HepG2 (cell line): ENCODE results near the gene HEXD. TPM values are rescaled to one million over a fixed set of nuclear protein-coding genes. Genes with fewer than 3 reads are reported as not detected.
A peak's percentile ranks its signal among the peaks of the same experiment; 100 is the strongest.

Experiments used
- ARID4A ChIP-seq: sonication (generic); formaldehyde crosslinking; IDR thresholded peaks from 2 replicates; pipeline ENCODE4 v1.5.0; 2020; ENCODE audit warnings: mild to moderate bottlenecking, missing genetic modification reagents, borderline replicate concordance
- CBFB ChIP-seq: sonication (generic); formaldehyde crosslinking; IDR thresholded peaks from 2 replicates; pipeline ENCODE4 v1.4.0; 2020; ENCODE audit warnings: missing genetic modification reagents
- CENPT ChIP-seq: sonication (generic); formaldehyde crosslinking; IDR thresholded peaks from 2 replicates; pipeline ENCODE4 v1.8.0; 2022; ENCODE audit warnings: low read depth, mild to moderate bottlenecking, moderate library complexity, missing genetic modification reagents
- CHD4 ChIP-seq: fragments of 200-600 bp; sonication (generic); IDR thresholded peaks from 2 replicates; pipeline ENCODE4 v1.7.0; 2017; ENCODE audit warnings: mild to moderate bottlenecking, low read length, borderline replicate concordance
- DMAP1 ChIP-seq: IDR thresholded peaks from 2 replicates; pipeline ENCODE4 v1.6.1; 2016
- NRL ChIP-seq: sonication (generic); formaldehyde crosslinking; IDR thresholded peaks from 2 replicates; pipeline ENCODE4 v1.5.0; 2020; ENCODE audit warnings: missing genetic modification reagents, mild to moderate bottlenecking, moderate library complexity, borderline replicate concordance
- PTBP1 ChIP-seq: fragments of 200-400 bp; formaldehyde crosslinking; IDR thresholded peaks from 2 replicates; pipeline ENCODE4 v1.6.1; 2018; ENCODE audit warnings: low read length, low read depth; ENCODE audit not compliant: poor library complexity, severe bottlenecking
- RAD21 ChIP-seq: fragments of 450-650 bp; formaldehyde crosslinking; IDR thresholded peaks from 2 replicates; pipeline ENCODE4 v1.5.0; 2020; ENCODE audit warnings: mild to moderate bottlenecking
- SIN3A ChIP-seq: IDR thresholded peaks from 2 replicates; pipeline ENCODE4 v1.6.1; 2011; ENCODE audit warnings: low read depth, mild to moderate bottlenecking, control low read depth, low read length, borderline replicate concordance
- SMAD1 ChIP-seq: sonication (generic); formaldehyde crosslinking; IDR thresholded peaks from 2 replicates; pipeline ENCODE4 v1.4.0; 2020; ENCODE audit warnings: missing genetic modification reagents, low read depth, mild to moderate bottlenecking, borderline replicate concordance
- SRSF1 ChIP-seq: fragments of 200-400 bp; formaldehyde crosslinking; optimal IDR thresholded peaks from 2 replicates; pipeline ENCODE3; 2017; ENCODE audit warnings: mild to moderate bottlenecking, low read depth, low read length, moderate library complexity
- TBX2 ChIP-seq: sonication (generic); formaldehyde crosslinking; IDR thresholded peaks from 2 replicates; pipeline ENCODE4 v1.5.0; 2020; ENCODE audit warnings: missing genetic modification reagents, mild to moderate bottlenecking, borderline replicate concordance
- U2AF2 ChIP-seq: fragments of 200-400 bp; formaldehyde crosslinking; IDR thresholded peaks from 2 replicates; pipeline ENCODE4 v1.6.1; 2017; ENCODE audit warnings: low read depth, mild to moderate bottlenecking, low read length
- ZBTB21 ChIP-seq: sonication (generic); formaldehyde crosslinking; IDR thresholded peaks from 2 replicates; pipeline ENCODE4 v1.4.0; 2020; ENCODE audit warnings: missing genetic modification reagents
- ZBTB43 ChIP-seq: sonication (generic); formaldehyde crosslinking; conservative IDR thresholded peaks from 2 replicates; pipeline ENCODE4 v1.4.0; 2020; ENCODE audit warnings: missing genetic modification reagents
- ZNF121 ChIP-seq: sonication (generic); formaldehyde crosslinking; IDR thresholded peaks from 2 replicates; pipeline ENCODE4 v1.5.0; 2020; ENCODE audit warnings: mild to moderate bottlenecking, missing genetic modification reagents
- ZNF180 ChIP-seq: sonication (generic); formaldehyde crosslinking; IDR thresholded peaks from 2 replicates; pipeline ENCODE4 v1.4.0; 2020; ENCODE audit warnings: low read depth, missing genetic modification reagents, borderline replicate concordance
- ZNF235 ChIP-seq: sonication (generic); formaldehyde crosslinking; IDR thresholded peaks from 2 replicates; pipeline ENCODE4 v1.8.1; 2023; ENCODE audit warnings: mild to moderate bottlenecking, missing genetic modification reagents, borderline replicate concordance
- ZNF431 ChIP-seq: sonication (generic); formaldehyde crosslinking; IDR thresholded peaks from 2 replicates; pipeline ENCODE4 v1.9.0; 2022; ENCODE audit warnings: missing genetic modification reagents, low read depth, mild to moderate bottlenecking, borderline replicate concordance
- ZNF709 ChIP-seq: sonication (generic); formaldehyde crosslinking; IDR thresholded peaks from 2 replicates; pipeline ENCODE4 v1.5.0; 2020; ENCODE audit warnings: mild to moderate bottlenecking, missing genetic modification reagents
- ZNF724P ChIP-seq: sonication (generic); formaldehyde crosslinking; IDR thresholded peaks from 2 replicates; pipeline ENCODE4 v1.8.0; 2022; ENCODE audit warnings: missing genetic modification reagents, borderline replicate concordance
- ZNF772 ChIP-seq: sonication (generic); formaldehyde crosslinking; IDR thresholded peaks from 2 replicates; pipeline ENCODE4 v1.5.0; 2020; ENCODE audit warnings: mild to moderate bottlenecking, missing genetic modification reagents
- ZNF777 ChIP-seq: sonication (generic); formaldehyde crosslinking; IDR thresholded peaks from 2 replicates; pipeline ENCODE4 v1.4.0; 2020; ENCODE audit warnings: missing genetic modification reagents
- ZSCAN12 ChIP-seq: sonication (generic); formaldehyde crosslinking; IDR thresholded peaks from 2 replicates; pipeline ENCODE4 v1.9.0; 2021; ENCODE audit warnings: mild to moderate bottlenecking, missing genetic modification reagents
- ZSCAN31 ChIP-seq: sonication (generic); formaldehyde crosslinking; IDR thresholded peaks from 2 replicates; pipeline ENCODE4 v1.5.0; 2020; ENCODE audit warnings: low read depth, mild to moderate bottlenecking, missing genetic modification reagents
- polyA plus RNA-seq, 8 experiments: library from polyadenylated mRNA; depleted of rRNA in 3 of 8; stranded (reverse) in 7 of 8; unstranded in 1 of 8; fragments of >200 nt; fragmentation: Illumina TruSeq in 4 of 8; extraction: Trizol in 4 of 8; gene quantifications; 2 replicates each; pipeline versions ENCODE4 v1.2.1 to v1.2.3, GENCODE V29; 2011 to 2016; ENCODE audit warnings: low read depth in 4 of 8, missing spikeins in 1 of 8, mixed read lengths in 1 of 8; ENCODE audit not compliant: insufficient read depth in 1 of 8
- total RNA-seq, 5 experiments: library from RNA; depleted of rRNA; stranded (reverse); fragments of >200 nt; fragmentation: Illumina TruSeq; extraction: Trizol; gene quantifications; 2 replicates each; pipeline ENCODE4 v1.2.3, GENCODE V29; 2016; ENCODE audit warnings: low read depth in 1 of 5

HEXD gene
- total and polyA plus RNA-seq, 2 of the 13 experiments (the other 11 are each of a cell fraction or from before 2014, with no cell fraction given), result 22.3 to 41.8 TPM

DNA sequence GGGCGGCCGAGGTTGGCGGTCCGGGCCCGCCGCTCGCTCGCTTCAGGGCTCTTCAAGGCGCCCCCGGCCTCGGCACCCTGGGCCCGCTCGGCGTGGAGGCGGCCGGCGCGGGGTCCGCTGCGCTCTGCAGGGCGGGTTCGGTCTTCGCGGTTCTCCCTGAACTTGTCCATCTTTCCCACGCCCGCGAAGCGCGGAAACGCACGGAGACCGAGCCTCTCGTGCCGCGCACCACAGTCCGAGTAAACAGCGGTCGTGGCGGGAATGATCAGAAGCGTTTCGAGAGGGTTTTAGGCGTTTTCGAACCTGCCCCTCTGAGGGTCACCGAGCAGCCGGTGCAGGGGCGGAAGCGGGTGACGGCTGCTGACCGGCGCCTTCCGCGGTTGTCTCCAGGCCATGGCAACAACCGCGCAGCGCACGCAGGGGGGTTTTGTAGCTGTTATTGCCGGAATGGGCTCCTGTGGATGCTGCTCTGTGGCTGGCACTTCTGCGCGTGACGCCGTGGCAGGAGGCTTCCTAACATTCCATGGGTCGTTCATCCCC is 40.8 kb downstream of the HEXD start (continued):
- TF ChIP-seq SMAD1 (CRISPR knock-in tag), result peak; percentile 82; the same call in 1 of the 2 replicates
- 0 out of 2 replicates have a peak, but pooled peaks have one; percentile 61 for TF ChIP-seq U2AF2
- TF ChIP-seq ARID4A, result peak; percentile 6
- TF ChIP-seq CHD4, result 0 out of 2 replicates have a peak, but pooled peaks have one; percentile 42
- TF ChIP-seq ZBTB21, result no peak
- no peak for TF ChIP-seq DMAP1 (CRISPR knock-in tag)
- TF ChIP-seq ZNF772 (CRISPR knock-in tag), result peak; percentile 67; the same call in 1 of the 2 replicates
- peak; percentile 18; the same call in 1 of the 2 replicates for TF ChIP-seq ZNF180 (CRISPR knock-in tag)
- TF ChIP-seq CENPT (CRISPR knock-in tag), result peak; percentile 74; the same call in 1 of the 2 replicates
- TF ChIP-seq RAD21 (CRISPR knock-in tag), result peak; percentile 62; the same call in 1 of the 2 replicates
- 0 out of 2 replicates have a peak, but pooled peaks have one; percentile 52 for TF ChIP-seq ZNF235
- peak; percentile 13 for TF ChIP-seq SRSF1
- peak; percentile 11; the same call in 1 of the 2 replicates for TF ChIP-seq NRL
- TF ChIP-seq ZNF724P (CRISPR knock-in tag), result peak; percentile 78; the same call in 1 of the 2 replicates
- peak; percentile 5; the same call in 1 of the 2 replicates for TF ChIP-seq ZNF121
- peak; percentile 10; the same call in 1 of the 2 replicates for TF ChIP-seq ZSCAN31 (CRISPR knock-in tag)
- peak; percentile 73 for TF ChIP-seq SIN3A
- TF ChIP-seq PTBP1, result peak; percentile 87
- no peak for TF ChIP-seq TBX2
- TF ChIP-seq ZNF709 (CRISPR knock-in tag), result no peak
- TF ChIP-seq CBFB (CRISPR knock-in tag), result 0 out of 2 replicates have a peak, but pooled peaks have one; percentile 8
- peak; percentile 32; the same call in 1 of the 2 replicates for TF ChIP-seq ZBTB43 (CRISPR knock-in tag)
- peak; percentile 73; the same call in 1 of the 2 replicates for TF ChIP-seq ZSCAN12 (CRISPR knock-in tag)
- TF ChIP-seq ZNF431, result no peak
- TF ChIP-seq ZNF777 (CRISPR knock-in tag), result 0 out of 2 replicates have a peak, but pooled peaks have one; percentile 24
